ENCODE measurements around the gene RMDN3. TPM values are rescaled to one million over a fixed set of nuclear protein-coding genes. Genes with fewer than 3 reads are reported as not detected.

The RMDN3 gene
- polyA plus RNA-seq, 3 donors: 35.4 to 39.2 (median 38.7) TPM

GRCh38 chr15:40696228-40696627 is 58.8 kb downstream of the RMDN3 start:
- DNase-seq (ENCODE audit: low read depth in 3 of 3, low spot score in 2 of 3): no peak

DNA sequence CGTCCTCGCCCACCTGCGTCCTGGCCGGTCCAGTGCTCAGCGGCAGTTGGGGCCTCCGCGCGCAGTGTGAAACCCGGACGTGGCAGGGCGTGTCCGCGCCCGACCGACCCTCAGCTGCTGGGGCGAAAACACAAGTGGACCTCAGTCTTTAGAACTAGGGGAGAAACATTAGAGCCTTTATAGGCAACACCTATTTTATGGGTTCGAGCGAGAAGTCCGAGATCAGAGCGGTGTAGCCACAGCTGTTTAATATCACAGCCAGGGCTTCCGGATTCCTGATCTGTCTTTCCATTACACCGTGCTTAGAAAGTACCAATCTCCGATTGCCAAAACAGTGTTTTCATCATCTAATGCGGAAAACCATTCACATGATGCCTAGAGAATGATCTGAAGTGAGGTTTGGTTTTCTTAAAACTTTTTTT is 59.6 kb downstream of the RMDN3 start:
- DNase-seq (ENCODE audit: low read depth in 3 of 3, low spot score in 2 of 3): peak in 1 of 3 donors; percentile 3

- DNase-seq (ENCODE audit: low read depth in 3 of 3, low spot score in 2 of 3): peak; percentile 82 to 89 (median 83)
Observed at GRCh38 chr15:40694688-40695468, 60.2 kb downstream of the RMDN3 start, which contains the start of gene RAD51. Gene RAD51, plus strand, starts transcription at chr15:40695174. Its CDS starts 3,585 bp downstream, at chr15:40698759.

GRCh38 chr15:40693904-40694687 is 61.0 kb downstream of the RMDN3 start:
- no peak for DNase-seq (ENCODE audit: low read depth in 3 of 3, low spot score in 2 of 3)

DNA sequence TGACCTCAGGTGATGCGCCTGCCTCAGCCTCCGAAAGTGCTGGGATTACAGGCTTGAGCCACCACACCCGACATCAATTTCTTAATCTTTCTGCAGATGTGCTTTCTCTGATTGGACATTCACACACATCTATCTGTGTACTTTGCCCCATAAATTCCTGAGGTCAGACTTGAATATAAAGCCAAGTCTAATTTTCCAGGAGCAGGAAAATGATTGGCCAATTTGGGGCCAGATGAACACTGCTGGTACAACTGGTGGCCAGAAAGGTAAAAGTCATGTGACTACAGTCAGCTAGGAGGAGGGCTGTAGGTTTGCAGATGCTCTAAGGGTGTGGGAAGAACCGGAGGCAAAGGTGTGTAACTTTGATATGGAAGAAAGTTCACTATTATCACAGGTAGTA is 63.3 kb downstream of the RMDN3 start:
- DNase-seq (ENCODE audit: low read depth in 3 of 3, low spot score in 2 of 3): no peak

GRCh38 chr15:40688932-40689799 is 65.9 kb downstream of the RMDN3 start:
- DNase-seq (ENCODE audit: low read depth in 3 of 3, low spot score in 2 of 3): no peak

Other genes starting within 250 kb of the RMDN3 start
- gene CCDC32, start 190.2 kb downstream of the RMDN3 start, polyA plus RNA-seq (ENCODE audit: insufficient read length in 3 of 3): 10 to 100 TPM; 25.9 to 31.6 (median 29.9) TPM
- gene RPUSD2, start 186.0 kb downstream of the RMDN3 start, polyA plus RNA-seq (ENCODE audit: insufficient read length in 3 of 3): 10 to 100 TPM; 10.3 to 11.8 (median 10.3) TPM
- 10 to 100 TPM; 17.3 to 21.4 (median 18.6) TPM for gene KNL1, start 161.0 kb downstream of the RMDN3 start, polyA plus RNA-seq (ENCODE audit: insufficient read length in 3 of 3)
- 10 to 100 TPM; 13.3 to 17.7 (median 14.9) TPM for gene RAD51, start 60.1 kb downstream of the RMDN3 start, polyA plus RNA-seq (ENCODE audit: insufficient read length in 3 of 3)
- 10 to 100 TPM; 31.9 to 44.8 (median 36.3) TPM for gene GCHFR, start 8.8 kb upstream of the RMDN3 start, polyA plus RNA-seq (ENCODE audit: insufficient read length in 3 of 3)
- 1 to 10 TPM; 1.7 to 1.9 (median 1.9) TPM for gene C15orf62, start 14.7 kb upstream of the RMDN3 start, polyA plus RNA-seq (ENCODE audit: insufficient read length in 3 of 3)
- 10 to 100 TPM; 25.7 to 27.9 (median 26.0) TPM for gene ZFYVE19, start 51.8 kb upstream of the RMDN3 start, polyA plus RNA-seq (ENCODE audit: insufficient read length in 3 of 3)
- gene DNAJC17, start 52.2 kb upstream of the RMDN3 start, polyA plus RNA-seq (ENCODE audit: insufficient read length in 3 of 3): 10 to 100 TPM; 38.1 to 40.6 (median 38.5) TPM
- under 1 TPM; 0.22 to 0.47 (median 0.42) TPM for gene PPP1R14D, start 73.5 kb upstream of the RMDN3 start, polyA plus RNA-seq (ENCODE audit: insufficient read length in 3 of 3)
- gene SPINT1, start 88.8 kb upstream of the RMDN3 start, polyA plus RNA-seq (ENCODE audit: insufficient read length in 3 of 3): 10 to 100 TPM; 60.3 to 71.1 (median 70.0) TPM
- gene RHOV, start 119.0 kb upstream of the RMDN3 start, polyA plus RNA-seq (ENCODE audit: insufficient read length in 3 of 3): 1 to 10 TPM; 1.4 to 1.7 (median 1.4) TPM
- gene VPS18, start 139.2 kb upstream of the RMDN3 start, polyA plus RNA-seq (ENCODE audit: insufficient read length in 3 of 3): 10 to 100 TPM; 15.9 to 17.7 (median 16.3) TPM
- gene DLL4, start 174.1 kb upstream of the RMDN3 start, polyA plus RNA-seq (ENCODE audit: insufficient read length in 3 of 3): 1 to 10 TPM; 6.6 to 9.1 (median 8.5) TPM
- gene CHAC1, start 198.2 kb upstream of the RMDN3 start, polyA plus RNA-seq (ENCODE audit: insufficient read length in 3 of 3): 1 to 10 TPM; 2.5 to 3.9 (median 3.4) TPM